GM18907 (cell line): Measurements from ENCODE around the gene FAM200A.
"Not testable (repeated sequence)": the region's sequence is repeated elsewhere in the genome, so short reads cannot be mapped to it uniquely, and the experiment has no call there.

Source experiments
- ATAC-seq: cut with Tn5 transposase; IDR thresholded peaks from one replicate; pipeline ENCODE4 v1.9.1; 2021; ENCODE audit warnings: mild to moderate bottlenecking, moderate library complexity; ENCODE audit not compliant: unreplicated experiment

The FAM200A gene

DNA sequence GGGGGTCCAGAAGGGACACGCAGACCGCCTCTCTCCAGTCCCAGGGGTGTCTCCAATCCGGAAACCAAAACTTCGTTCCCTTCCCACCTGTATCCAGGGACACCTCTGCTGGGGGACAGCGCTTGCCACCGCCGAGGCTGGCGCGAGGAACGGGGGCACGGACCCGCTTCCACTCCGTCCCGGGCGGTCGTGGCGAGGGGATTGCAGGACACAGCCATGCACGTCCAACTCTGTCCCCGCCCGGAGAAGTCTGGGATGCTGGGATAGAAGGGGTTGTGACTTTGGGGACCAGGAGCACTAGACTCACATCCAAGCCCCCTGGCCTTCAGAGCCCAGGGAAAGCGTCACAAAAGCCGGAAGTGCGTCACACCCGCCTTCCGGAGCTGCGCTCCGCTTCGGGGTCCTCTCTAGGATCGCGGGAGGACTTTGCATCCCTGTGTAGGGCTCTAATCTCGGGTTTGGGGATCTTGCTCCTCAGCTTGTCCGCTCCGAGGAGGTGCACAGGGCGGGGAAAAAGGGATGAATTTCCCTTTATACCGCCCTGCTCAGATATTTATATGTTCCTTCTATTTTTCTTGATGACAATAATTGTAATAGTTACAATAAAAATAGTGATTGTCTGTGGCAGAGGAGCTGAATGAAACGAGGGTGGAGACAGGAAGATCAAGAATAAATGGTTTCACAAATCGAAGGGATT, at the start of gene FAM200A:
Gene FAM200A (minus strand): TSS at position 348 of the 697 bp plus-strand sequence. CDS start 3,707 bp downstream, outside the sequence.
- ATAC-seq: peak; percentile 90

DNA sequence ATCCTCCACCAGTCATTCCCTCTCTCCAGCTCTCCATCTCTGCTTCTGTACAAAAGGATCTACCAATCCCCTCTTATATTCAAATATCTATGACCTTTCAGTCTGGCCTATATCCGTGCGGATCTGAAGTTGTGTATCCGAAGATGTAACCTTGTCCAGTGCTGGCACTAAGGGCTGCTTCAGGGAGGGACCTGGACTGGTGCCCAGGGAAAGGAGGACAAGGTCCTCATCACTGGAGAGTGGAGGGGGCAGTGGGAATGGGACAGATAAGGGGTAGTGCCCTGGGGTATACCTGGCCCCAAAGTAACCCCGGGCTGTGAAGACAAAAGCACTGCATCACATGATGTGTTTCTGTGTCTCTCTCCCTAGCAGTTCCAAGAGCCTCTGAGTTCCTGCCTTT, 47.9 kb upstream of the FAM200A start:
- ATAC-seq: no peak

DNA sequence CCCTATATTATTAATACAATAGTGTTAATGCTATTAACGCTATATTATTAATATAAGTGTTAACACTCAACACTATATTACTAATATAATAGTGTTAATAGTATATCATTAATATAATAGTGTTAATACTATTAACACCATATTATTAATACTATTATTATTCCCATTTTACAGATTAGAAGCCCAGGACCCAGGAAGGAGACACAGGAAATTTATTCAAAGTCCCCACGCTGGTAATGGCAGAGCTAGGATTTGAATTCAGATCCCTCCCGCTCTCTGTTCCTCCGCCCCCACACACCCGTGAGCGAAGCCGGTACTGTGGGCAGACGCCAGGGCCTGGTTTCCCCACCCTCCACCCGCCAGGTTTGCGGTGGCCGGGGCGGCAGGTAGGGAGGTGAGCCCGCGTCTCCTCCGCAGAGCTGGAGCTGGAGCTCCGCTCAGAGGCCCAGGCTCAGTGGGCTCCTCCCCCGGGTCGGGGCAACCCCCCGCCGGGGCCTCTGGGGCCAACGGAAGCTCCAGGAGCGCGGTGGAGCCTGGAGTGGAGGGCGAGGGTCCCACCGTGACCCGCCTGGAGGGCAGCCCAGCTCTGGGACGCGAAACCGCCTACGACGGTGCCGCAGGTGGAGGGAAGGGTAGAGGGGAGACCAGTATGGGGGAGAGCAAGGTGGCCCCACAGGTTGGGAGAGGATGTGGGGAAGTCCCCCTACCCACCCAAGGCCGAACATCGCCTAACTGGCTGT, 46.0 kb upstream of the FAM200A start, which contains the start of gene TMEM225B:
Gene TMEM225B (plus strand): TSS at position 506 of the 740 bp plus-strand sequence. CDS start 6,122 bp downstream, outside the sequence.
- no peak for ATAC-seq

DNA sequence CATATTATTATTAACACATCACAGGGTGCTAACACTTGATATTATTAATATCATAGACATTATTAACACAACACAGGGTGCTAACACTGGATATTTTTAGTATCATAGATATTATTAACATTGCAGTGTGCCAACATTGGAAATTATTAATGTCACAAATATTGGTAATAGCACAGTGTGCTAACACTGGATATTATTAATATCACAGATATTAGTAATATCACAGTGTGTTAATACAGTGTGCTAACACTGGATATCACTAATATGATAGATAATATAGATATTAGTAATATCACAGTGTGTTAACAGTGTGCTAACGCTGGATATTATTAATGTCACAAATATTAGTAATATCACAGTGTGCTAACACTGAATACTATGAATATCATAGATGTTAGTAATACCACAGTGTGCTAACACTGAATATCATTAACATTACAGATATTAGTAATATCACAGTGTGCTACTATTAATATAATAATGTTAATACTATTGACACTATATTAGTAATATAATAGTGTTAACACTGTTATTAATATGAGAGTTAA, 44.6 kb upstream of the FAM200A start:
- ATAC-seq: no peak

DNA sequence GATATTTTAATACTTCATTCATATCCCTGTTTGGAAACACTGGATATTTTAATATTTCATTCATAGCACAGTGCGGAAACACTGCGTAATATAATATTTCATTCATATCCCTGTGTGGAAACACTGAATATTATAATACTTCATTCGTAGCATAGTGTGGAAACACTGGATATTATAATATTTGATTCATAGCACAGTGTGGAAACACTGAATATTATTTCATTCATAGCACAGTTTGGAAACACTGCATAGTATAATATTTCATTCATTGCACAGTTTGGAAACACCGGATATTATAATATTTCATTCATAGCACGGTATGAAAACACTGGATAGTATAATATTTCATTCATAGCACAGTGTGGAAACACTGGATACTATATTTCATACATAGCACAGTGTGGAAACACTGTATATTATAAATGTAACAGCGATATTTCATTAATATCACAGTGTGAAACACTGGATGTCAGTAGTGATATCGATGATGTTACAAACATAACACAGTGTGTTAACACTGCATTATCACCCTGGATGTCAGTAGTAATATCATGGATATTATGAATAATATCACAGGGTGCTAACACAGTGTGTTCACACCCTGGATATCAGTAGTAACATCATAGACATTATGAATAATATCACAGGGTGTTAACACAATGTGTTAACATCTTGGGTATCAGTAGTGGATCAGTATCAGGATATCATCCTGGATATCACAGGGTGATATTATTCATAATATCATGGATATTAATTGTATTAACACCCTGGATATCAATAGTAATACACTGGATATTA, 43.2 kb upstream of the FAM200A start:
- ATAC-seq: no peak

DNA sequence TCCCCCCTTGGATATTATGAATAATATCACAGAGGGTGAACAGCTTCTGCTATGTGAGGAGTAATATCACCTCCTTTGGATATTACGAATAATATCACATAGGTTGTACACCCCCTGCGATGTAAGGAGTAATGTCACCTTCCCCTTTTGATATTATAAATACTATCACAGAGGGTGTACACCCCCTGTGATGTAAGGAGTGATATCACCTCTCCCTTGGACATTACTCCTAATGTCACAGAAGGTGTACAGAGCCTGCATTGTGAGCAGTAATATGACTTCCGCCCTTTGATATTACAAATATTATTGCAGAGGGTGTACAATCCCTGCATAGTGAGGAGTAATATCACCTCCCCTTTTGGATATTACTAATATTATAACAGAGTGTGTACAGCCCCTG, 37.0 kb upstream of the FAM200A start:
- ATAC-seq: no peak

DNA sequence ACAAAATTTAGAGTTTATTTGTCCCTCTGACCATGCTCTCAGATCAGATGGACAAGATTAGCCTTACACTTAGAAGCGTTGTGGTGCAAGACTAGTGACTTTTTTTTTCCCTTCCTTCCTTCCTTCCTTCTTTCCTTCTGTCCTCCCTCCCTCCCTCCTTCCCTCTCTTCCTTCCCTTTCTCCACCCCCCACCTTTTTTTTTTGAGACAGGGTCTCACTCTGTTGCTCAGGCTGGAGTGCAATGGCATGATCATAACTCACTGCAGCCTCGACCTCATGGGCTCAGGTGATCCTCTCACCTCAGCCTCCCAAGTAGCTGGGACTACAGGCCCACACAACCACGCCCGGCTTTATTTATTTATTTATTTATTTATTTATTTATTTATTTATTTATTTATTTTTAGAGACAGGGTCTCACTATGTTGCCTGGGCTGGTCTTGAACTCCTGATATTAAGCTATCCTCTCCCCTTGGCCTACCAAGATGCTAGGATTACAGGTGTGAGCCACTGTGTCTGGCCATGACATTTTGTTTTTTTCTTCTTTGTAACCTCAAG, 28.9 kb upstream of the FAM200A start:
- ATAC-seq: not testable (repeated sequence)

DNA sequence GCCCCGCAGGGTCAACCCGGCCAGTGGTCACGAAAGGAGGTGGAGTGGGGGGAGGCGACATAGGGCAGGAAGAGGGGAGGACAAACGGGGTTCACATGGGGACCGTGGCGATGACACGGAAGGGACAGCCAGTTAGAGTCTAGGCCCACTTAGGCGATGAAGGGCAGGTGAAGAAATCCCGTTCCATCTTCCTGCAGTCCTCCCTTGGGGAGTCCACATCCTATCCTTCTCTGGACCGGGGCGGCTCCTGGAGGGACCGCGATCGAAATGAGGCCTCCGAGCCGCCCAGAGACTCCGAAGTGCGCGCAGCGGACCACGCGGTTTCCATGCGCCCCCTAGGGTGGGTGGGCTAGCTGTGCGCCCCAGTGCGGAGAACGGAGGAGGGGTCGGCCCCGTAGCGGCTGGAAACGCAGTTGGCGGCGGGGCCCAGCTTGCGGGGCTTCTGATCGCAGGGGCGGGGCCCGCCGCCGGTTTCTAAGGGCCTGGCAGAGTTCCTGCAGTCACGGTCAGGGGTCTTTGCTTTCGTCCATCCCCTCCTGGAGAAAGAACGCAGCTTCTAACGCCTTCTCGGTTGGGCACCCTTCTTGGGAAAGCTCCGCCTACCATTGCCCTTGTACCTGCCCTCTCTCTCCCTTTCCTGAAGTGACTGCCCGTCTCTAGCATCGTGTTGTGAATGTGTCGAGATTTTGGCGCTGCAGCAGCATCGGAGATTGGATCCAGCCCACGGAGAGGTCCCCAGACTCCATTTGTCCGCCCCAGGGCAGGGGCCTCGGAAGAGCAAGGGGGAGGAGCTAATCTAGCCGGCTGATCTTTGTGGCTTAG, 28.3 kb upstream of the FAM200A start:
- no peak for ATAC-seq

DNA sequence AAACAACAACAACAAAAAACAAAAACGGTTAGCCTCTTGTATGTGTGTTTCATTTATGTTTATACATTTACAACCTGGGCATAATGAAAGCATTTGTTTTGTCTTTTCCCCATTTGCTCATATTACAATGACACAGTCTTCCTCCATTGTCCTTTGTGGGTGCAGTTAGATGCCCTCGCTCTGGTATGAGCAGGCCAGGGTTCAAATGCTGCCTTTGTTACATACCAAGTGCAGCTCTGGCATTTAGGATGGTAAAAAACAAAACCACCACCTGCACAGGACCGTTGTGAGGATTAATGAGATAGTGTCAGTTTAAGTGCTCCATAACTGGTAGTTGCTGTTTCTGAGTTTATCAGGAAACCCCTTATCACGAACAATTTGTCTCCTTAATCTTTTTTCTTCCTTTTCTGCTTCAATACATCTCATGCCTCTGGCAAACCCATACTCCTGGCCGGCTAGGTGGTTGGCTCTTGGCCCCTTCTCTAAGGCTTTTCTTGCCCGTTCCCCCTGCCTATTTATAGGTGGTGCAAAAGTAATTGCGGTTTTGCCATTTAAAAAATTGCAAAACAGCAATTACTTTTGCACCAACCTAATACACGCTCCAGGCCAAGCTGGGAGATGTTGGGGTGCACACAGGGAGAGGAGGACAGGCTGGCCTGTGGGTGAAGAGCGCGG, 27.5 kb upstream of the FAM200A start:
- no peak for ATAC-seq

DNA sequence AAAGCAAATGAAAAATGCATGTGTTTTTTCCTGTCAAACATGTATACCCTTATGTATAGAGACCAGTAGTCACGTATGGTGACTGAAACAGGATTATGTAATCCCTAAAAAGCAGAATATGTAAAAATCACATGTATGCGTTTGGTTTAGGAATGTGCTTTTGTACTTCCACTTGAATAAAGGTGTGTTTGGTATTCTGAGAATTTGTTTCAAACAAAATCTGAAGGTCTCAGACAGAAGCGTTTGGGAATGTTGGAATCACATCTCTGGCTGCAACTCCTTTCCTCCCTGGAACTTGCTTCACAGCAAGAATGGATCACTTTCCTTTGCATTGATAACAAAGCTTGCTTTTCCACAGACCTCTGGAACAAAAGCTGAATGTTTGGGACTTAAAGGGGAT, 24.3 kb upstream of the FAM200A start:
- no peak for ATAC-seq

DNA sequence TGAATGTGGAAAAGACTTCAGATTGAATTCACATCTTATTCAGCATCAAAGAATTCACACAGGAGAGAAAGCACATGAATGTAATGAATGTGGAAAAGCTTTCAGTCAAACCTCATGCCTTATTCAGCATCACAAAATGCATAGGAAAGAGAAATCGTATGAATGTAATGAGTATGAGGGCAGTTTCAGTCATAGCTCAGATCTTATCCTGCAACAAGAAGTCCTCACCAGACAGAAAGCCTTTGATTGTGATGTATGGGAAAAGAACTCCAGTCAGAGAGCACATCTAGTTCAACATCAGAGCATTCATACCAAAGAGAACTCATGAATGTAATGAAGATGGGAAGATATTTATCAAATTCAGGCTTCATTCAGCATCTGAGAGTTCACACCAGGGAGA, 21.3 kb upstream of the FAM200A start:
- no peak for ATAC-seq

DNA sequence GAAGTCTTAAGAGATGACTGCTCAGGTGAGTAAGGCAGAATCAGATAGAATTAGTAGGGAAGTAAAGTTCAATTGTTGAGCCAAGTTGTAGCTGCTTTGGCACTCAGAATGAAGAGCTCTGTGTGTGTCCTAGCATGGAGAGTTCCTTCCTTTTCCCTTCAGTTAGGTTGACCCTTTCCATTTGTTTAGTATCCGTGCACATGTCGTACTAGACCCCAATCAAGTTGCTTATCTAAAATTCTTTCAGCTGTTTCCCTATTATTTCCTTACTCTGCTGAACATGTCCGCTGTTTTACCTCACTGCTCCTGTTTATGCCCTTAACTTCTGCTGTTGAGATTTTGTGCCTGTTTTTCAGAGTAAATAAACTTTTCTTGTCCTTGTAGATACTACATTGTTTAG, 19.9 kb upstream of the FAM200A start:
- ATAC-seq: no peak

DNA sequence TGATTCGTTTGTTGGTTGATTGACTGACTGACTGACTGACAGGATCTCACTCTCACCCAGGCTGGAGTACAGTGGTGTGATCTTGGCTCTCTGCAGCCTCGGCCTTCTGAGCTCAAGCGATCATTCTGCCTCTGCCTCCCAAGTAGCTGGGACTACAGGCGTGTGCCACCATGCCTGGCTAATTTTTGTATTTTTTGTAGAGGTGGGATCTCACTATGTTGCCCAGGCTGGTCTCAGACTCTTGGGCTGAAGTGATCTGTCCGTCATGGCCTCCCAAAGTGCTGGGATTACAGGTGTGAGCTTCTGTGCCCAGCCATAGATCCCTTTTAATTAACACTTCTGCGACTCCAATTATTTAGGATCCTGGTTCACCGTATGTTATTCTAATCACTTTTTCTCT, 16.9 kb upstream of the FAM200A start:
- not testable (repeated sequence) for ATAC-seq

DNA sequence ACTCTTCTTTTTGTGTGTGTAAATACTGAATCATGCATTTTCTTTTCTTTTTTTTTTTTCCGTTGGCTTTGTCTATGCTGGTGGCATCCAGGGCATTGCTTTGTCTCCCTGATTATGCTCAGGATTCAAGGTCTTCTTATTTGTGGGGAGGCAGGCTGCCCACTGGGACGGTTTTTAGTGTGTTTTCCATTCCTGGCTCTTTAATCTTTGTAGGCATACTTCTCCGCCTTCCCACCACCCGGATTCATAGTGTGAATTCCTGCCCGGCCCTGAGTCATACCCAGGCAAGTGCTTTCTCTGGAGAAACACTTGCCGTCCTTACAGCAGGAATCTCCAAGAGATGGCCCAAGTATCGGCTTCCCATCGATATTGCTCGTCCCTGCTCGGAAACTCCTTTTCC, 11.7 kb upstream of the FAM200A start:
- ATAC-seq: no peak

DNA sequence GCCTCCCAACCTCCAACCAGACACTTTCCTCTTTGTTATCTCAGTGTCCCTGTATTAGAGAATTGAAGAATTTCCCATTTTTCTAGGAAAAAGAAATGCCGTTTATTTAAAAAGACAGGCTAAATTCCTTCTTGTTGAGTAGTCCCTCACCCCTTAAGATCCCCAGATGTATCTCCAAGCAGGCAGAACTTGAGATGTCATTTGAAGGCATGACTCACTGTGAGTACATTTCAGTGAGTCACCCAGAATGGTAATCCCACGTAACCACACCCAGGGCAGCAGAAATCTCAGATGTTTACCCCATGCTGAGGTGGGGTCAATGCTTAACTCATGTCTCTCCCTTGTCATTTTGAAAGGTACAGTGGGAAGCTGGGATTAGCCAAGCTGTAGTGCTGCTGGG, 10.9 kb upstream of the FAM200A start:
- ATAC-seq: no peak

DNA sequence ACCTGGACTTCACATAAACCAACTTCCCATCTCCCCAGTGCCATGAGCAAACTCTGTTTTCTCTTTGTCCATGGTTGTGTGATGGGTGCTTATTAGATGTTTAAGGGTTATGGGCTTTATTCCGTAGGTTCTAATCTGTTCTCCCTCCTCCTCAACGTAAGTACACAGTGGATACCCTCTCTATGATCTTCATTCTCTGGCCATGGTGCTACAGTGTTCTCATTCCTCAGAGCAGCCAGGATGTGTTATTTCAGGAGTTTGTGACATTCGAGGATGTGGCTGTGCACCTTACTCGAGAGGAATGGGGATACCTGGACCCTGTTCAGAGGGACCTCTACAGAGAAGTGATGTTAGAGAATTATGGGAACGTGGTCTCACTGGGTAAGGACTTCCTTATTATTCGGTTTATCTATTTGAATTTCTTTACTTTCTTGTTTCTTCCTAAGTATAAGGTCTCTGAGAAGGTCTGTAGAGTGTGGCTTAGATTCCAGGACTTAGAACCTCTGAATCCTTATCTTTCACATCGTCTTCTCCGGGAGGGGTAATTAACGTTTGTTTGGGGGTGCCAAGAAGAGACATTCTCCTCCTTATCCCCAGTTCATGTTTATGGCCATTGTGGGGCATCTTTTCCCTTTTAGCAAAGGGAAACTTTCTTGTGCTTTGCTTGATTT, 10.3 kb upstream of the FAM200A start:
- no peak for ATAC-seq

DNA sequence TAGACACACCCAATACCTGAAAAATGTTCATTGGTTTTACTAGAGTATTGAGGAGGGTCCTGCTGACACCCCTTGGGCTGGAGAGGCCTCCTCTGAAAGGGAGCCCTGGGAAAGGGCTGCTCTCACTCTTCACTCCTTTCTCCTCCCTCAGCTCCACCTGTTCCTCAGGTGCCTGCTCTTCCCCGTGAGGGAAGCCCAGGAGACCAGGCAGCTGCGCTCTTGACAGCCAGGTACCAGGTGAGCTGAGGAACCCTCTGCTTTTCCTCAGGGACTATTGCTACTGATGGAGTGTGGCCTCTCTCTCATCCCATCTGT, 9.8 kb upstream of the FAM200A start:
- ATAC-seq: no peak

DNA sequence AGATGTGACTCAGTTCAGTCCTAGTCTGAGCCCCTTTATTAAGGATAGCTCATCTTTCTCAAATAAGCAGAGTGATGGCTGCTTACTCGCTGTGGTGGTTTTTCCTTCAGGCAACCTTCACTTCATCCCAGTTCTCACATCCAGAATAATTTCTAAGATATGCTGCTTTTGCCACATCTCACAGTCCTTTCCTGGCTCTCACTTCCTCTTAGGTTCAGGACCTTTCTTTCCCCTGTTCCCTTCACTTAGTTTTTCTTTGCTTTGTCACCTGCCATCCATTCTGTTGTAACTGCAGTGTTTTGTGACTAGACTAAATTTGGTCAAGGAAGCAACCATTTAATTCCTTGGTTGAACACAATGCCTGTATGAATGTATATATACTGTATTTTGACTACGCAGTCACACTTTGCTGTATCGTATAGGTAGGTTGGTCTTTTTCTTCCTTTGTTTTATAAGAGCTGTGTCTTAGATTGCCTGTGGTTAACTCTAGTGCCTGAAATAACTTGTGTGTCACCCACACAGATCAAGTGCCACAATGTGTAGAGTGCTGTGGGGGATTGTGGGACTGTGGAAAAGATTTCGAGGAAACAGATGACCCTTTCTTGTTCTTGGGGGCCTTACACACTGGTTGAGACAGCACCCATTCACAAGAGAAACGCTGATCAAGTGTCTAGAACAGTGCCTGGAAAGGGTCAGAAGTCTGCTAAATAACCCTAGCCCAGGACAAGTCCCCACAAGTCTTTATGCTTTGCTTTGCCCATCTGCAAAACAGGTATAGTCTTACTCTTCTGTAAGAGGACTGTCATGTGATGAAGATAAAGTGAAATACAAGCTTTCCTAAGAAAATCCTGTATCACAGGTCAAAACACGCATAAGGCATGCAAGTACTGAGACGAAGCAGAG, 9.2 kb upstream of the FAM200A start:
- ATAC-seq: no peak
